ENCODE results near the gene CD99L2.

DNA sequence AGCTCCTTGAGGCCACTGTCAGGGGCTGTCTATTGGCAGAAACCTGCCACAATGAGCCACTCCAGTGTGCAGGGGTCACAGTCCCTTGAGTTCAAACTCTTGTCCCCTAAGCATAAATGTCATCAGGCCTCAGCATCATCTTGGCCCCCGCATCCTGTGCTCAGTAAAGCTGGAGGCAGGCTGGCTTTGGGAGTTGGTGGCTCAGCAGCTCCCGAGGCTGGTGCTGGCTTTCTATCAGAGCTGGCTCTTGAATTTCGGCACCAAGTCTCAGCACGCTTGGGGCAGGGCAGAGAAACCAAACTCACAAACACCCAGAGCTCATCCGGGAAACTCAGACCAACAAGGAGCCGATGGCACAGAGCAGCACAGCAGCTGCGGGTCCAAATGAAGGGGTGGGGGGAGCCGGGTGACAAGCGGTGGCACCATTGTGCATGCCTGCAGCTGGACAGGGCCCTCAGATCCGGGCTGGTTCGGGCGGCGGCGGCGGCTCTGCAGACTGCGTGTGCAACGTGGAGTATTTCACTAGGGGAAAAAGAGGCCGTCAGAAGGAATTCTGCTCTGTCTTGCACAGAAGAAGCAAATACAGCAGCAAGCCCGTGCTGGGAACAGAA lies 129.8 kb downstream of the CD99L2 start:
- no peak for TF ChIP-seq EZH2phosphoT487 (IDR thresholded peaks at IDR 0.05; ENCODE audit: borderline replicate concordance, low read length)
- TF ChIP-seq, protein P1, sequence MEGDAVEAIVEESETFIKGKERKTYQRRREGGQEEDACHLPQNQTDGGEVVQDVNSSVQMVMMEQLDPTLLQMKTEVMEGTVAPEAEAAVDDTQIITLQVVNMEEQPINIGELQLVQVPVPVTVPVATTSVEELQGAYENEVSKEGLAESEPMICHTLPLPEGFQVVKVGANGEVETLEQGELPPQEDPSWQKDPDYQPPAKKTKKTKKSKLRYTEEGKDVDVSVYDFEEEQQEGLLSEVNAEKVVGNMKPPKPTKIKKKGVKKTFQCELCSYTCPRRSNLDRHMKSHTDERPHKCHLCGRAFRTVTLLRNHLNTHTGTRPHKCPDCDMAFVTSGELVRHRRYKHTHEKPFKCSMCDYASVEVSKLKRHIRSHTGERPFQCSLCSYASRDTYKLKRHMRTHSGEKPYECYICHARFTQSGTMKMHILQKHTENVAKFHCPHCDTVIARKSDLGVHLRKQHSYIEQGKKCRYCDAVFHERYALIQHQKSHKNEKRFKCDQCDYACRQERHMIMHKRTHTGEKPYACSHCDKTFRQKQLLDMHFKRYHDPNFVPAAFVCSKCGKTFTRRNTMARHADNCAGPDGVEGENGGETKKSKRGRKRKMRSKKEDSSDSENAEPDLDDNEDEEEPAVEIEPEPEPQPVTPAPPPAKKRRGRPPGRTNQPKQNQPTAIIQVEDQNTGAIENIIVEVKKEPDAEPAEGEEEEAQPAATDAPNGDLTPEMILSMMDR (IDR thresholded peaks at IDR 0.05; ENCODE audit: low read depth, low read length, poor library complexity, severe bottlenecking), result no peak
